Measurements from ENCODE around the gene BPIFB4.
"Not testable (repeated sequence)": the region's sequence is repeated elsewhere in the genome, so short reads cannot be mapped to it uniquely, and the experiment has no call there.

BPIFB4 gene

DNA sequence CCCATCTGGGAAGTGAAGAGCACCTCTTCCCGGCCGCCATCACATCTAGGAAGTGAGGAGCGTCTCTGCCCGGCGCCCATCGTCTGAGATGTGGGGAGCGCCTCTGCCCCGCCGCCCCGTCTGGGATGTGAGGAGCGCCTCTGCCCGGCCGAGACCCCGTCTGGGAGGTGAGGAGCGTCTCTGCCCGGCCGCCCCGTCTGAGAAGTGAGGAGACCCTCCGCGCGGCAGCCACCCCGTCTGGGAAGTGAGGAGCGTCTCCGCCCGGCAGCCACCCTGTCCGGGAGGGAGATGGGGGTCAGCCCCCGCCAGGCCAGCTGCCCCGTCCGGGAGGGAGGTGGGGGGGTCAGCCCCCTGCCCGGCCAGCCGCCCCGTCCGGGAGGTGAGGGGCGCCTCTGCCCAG lies 36.1 kb downstream of the BPIFB4 start:
- not testable (repeated sequence) for H3K4me3 ChIP-seq (ENCODE audit: low read depth, low read length)

DNA sequence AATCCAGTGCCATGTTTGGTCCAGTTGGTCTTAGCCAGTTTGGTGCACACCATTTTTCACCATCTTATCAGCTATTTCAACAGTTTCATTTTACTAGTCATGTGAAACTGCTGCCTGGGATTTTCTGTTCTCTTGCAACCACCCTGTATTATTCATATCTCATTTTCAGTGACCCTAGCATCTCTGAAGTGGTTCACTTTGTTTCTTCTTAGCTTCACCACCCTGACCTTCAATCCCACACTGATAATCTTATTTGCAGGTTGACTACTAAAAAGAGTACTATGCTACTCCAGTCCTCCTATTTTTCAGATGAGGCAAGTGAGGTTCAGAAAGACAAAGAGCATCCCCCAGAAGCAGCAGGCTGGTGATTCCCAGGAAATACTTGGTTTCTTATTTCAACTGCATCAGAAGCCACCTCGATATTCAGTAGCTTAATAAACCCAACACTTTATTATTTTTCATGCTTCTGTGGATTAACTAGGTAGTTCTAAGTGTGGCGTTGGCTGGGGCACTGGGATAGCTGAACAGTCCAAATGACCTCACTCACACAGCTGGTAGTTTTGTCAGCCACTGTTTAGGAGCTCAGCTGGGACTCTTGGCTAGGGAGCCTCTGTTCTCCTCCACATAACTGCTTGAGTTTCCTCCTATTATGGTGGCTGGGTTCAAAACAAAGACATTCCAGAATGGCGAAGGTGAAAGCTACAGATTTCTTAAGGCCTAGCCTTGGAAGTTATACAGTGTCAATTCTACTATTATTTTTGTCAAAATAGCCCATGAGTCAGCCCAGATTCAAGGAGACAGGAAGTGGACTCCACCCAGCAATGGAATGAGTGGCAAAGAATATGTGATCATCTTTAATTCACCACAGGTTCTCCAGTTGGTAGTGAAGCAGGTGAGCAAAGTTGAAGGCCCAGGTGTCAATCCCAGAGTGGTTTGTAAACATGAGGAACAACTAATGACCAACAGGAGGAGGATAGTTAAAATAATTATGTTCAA lies 40.6 kb downstream of the BPIFB4 start:
- H3K4me3 ChIP-seq (ENCODE audit: low read depth, low read length), result no peak overlapping the region

DNA sequence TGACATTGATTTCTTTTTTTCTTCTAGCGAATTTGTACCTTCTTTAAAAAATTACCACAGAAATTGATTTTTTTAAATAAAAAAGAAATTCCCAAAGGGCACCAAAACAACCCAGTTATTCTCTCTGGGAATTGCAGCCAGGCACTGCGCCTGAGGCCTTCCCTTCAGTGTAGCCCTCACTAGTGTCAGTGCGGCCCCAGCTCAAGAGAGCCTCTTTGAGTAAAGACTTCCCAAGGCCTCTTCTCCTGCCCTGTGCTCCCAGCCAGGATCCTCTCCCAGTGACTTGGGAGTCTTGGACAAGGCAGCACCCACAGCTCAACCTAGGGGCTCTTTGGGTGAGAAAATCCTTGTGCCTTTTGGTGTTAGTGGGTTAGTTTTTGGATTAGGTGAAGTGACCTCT lies 41.5 kb downstream of the BPIFB4 start:
- no peak overlapping the region for H3K4me3 ChIP-seq (ENCODE audit: low read depth, low read length)

DNA sequence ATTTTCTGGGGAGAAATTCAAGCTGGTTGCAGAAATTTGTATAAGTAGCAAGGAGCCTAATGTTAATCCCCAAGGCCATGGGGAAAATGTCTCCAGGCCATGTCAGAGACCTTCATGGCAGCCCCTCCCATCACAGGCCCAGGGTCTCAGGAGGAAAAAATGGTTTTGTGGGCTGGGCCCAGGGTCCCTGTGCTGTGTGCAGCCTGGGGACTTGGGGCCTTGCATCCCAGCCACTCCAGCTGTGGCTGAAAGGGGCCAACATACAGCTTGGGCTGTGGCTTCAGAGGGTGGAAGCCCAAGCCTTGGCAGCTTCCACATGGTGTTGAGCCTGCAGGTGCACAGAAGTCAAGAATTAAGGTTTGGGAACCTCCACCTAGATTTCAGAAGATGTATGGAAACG lies 42.9 kb downstream of the BPIFB4 start:
- H3K4me3 ChIP-seq (ENCODE audit: low read depth, low read length), result not testable (repeated sequence)

DNA sequence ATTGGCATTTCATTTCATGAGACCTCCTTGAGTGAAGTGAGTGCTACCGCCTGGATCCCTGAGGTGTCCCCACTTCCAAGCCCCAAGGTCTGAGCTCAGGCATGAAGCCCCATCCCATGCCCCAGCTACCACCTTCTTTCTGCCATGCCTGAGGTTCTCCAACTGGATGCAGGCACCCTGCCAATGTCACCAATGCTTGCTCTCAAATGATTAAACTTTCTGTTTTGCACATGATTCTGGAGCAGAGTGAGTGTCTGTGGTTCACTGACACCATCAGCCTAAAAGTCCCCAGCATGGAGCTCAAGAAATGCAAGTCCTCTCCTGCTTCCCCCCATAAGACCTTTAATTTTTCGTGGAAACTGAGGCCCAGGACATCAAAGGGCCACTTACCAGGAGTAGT lies 44.8 kb downstream of the BPIFB4 start:
- H3K4me3 ChIP-seq (ENCODE audit: low read depth, low read length), result no peak overlapping the region

DNA sequence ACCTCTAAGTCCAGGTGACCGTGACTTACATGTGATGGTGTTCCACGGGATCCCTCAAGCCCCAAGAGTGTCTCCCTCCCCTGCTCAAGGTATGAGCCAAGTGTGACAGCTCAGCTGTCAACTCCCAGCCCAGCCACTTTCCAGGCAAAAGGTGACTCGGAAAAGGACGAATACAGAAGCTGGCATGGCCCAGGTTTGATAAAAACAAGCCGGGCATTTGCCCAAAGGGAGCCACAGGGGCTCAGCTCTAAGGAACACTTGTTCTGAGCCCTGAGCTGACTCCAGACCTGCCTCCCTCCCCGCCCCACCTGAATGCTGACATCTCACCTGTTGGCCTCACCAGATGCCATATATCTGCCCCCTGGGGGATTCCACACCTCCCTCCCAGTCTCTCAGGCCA lies 45.6 kb downstream of the BPIFB4 start:
- no peak overlapping the region for H3K4me3 ChIP-seq (ENCODE audit: low read depth, low read length)

DNA sequence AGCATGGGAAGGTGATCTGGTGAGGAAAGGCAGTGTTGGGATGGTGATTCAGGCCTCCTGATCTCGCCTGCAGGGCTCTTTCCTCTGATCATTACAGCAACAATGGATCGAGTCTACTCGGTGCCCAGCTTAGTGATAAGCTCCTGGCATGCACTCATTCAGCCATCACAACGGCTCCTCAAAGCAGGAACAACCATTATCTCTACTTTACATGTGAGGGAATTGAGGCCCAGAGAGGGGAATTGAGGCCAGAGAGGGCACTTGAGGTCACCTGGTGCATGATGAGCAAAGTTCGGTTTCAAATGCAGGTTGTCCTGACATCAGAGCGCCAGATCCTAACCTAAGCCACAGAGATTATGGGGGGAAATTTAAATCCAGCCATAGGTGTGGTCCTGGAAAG lies 46.5 kb downstream of the BPIFB4 start:
- no peak overlapping the region for H3K4me3 ChIP-seq (ENCODE audit: low read depth, low read length)

DNA sequence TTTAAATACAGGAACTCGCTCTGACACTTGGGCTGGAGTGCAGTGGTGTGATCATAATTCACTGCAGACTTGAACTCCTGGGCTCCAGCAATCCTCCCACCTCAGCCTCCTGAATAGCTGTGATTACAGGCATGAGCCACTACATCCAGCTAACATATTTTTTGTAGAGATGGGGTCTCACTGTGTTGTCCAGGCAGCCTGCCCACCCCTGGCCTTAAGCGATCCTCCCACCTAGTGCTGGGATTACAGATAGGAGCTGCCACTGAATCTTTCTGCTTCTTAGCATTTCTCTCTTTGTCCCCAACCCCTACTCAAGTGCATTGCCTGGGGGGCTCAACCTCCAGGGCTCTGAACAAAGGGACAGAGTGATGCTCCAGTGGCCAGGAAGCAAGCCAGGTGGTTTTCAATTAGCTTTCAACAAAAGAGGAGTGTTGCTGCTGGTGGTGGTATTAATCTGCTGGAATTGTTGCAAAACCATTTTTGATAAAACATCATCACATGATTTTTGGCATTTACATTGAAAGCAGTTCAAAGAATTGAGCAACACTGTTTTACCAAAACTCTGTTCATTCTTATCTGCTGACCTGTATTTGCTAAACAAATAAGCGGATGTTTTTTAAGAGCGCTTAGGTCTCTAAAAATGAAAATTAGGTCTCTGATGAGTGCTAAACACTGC lies 48.1 kb downstream of the BPIFB4 start:
- no peak overlapping the region for H3K4me3 ChIP-seq (ENCODE audit: low read depth, low read length)

DNA sequence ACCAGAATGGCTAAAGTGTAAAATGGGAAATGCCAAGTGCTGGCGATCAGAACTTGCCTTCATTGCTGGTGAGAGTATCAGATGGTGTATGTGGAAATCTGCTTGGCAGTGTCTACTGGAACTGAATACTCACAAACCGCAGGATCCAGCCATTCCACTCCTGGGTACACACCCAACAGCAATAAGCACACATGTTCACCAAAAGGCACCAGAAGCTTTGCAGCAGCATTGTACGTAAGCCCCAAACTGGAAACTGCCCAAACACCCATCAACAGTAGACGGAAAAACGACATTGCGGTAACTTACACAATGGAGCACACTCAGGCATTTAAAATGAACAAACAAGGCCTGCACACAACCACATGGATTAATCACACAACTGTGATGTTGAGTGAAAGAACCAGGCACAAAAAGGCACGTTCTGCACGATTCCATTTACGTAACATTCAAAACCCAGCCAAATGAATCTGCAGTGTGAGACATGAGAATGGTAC lies 51.2 kb downstream of the BPIFB4 start:
- no peak overlapping the region for H3K4me3 ChIP-seq (ENCODE audit: low read depth, low read length)

DNA sequence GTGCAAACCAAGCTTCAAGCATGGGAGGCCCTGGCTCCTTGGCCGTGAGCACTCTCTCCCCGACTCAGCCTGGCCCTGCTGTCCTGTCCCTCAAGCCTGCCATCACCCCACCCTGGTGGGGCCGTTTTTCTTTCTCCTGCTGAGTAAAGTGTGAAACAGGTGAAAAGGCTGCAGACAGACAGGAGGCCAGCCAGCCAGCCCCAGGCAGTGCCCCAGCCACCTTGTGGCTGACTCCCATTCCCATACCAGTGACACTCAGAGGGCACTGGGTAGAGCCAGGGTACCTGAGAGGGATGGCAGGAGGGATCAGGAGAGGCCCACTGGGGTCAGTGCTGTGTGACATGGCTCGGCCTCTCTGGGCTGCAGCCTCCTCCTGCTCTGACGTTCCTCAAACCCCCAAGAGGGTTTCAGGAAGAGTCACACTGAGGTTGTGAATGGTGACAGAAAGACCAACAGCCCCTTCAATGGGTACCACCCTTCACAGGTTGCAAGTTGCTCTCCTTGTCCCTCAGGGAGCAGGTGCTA lies 52.6 kb downstream of the BPIFB4 start:
- H3K4me3 ChIP-seq (ENCODE audit: low read depth, low read length), result no peak overlapping the region

DNA sequence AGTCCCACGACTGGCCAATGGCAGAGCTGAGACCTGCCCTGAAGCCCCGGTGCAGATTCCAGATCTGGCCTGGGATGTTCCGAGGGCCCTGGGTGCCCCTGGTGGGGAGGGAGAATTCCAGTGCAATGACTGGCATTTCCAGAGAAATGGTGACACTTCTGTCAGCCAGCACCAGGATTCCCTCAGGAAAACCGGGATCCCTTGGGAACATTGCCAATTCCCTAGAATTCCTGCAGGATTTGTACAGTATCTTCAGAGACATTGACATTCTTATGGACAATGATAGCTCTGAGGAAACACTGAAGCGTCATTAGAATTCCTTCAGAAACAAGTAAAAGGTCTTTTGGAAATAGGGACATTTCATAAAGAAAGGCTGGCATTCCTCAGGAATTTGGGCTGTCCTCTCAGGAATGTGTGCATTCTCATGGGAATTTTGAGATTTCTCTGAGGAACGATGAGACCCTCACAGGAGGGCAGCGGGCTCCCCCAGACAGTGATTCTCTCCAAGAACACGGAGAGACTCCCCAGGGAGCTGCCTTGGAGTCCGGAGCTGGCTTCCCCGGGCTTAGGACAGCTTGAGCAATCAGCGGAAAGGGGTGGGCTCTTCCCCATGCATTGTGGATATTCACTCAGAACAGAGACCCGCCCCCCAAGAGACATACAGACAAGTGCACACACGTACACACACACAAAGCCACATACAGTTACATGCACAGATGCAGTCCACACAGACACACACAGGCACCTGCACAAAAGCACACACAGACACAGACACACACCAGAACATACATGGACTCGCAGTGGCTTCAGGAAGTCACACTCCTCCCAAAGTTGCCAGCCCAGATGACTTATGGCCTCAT lies 53.3 kb downstream of the BPIFB4 start:
- H3K4me3 ChIP-seq (ENCODE audit: low read depth, low read length), result no peak overlapping the region

DNA sequence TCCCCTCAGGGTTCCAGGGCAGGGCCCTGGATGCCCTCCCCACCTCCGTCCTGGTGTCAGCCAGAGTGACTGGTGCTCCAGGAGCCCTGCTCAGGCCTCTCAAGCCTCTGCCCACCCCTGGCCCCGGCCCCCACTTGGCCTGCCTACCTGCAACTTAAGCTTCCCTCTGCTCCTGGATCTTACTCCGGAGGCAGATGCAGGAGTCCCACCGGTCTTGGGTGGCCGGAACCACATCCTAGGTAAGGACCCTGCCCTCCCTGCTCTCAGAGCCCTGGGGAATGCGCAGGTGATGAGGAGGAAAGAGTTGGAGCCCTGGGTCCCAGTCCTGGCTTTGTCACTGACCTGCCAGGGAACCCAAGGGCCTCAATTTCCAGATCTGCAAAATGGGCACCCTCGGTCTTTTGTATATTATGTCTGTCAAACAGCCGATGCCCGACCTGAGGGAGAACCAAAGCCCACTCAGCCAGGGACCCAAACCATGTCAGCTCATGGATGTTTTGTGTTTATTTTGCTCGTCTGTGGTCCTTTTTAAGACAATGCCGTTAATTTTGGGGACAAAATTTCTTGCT lies 54.0 kb downstream of the BPIFB4 start:
- H3K4me3 ChIP-seq (ENCODE audit: low read depth, low read length), result no peak overlapping the region

DNA sequence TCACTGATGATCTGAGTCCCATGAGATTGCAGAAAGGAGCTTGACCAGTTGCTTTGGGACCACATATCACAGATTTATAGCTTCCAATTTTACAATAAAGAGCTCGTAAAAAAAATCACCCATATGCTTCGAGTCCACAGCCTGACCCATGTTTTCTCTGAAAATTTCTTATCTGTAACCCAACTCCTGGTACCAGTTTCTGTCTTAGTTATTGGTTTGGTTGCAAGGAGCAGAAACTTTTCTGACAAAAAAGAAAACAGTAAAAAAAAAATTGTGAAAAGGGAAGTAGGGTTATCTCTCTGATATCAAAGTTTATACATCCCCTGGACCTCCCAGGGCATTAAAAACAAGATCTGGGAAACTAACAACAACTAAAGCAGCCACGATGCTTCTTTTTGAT lies 57.8 kb downstream of the BPIFB4 start:
- no peak overlapping the region for H3K4me3 ChIP-seq (ENCODE audit: low read depth, low read length)

DNA sequence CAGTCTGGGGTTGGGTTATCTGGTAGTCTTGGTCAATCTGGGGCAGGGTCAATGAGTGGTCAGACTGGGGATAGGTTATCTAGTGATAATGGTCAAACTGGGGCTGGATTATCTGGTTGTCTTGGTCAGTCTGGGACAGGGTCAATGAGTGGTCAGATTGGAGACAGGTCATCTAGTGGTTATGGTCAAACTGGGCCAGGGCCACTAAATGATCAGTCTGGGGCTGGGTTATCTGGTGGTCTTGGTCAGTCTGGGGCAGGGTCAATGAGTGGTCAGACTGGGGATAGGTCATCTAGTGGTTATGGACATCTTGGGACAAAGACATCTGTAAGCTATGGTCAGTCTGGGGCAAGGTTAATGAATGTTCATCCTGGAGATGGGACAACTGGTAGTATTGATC lies 60.0 kb downstream of the BPIFB4 start:
- no peak overlapping the region for H3K4me3 ChIP-seq (ENCODE audit: low read depth, low read length)

DNA sequence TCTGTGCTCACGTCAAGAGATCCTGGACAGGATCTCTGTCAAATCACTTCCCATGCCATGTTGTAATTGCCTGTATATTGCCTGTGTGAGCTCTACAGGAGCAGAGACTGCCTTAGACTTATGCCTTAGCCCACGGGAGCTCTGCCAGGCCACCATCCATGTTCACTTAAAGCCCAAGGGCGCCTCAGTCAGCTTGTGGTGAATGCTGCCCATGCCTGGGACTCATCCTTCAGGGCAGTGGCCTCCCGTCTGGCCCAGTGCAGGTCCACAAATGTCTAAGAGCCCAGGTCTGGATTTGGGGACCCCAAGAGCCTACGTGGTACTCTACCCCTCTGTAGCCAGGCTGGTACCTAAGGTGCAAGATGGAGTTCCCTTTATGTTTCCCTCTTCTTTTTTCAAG lies 66.1 kb downstream of the BPIFB4 start:
- H3K4me3 ChIP-seq (ENCODE audit: low read depth, low read length), result no peak overlapping the region

DNA sequence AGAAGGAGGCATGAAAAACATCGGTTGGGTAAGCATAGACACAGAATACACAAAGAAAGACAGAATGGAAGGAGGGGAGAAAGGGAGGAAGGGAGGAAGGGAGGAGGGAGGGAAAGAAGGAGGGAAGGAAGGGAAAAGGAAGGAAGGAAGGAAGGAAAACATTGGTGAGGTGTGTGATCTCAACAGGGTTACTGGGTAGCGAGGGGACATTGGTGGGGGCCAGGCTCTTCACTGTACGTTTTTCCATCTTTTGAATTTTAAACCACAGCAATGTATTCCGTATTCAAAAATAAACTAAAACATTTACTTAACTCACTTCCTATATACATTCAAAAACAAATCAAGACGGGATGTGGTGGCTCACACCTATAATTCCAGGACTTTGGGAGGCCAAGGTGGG lies 67.9 kb downstream of the BPIFB4 start:
- no peak overlapping the region for H3K4me3 ChIP-seq (ENCODE audit: low read depth, low read length)

DNA sequence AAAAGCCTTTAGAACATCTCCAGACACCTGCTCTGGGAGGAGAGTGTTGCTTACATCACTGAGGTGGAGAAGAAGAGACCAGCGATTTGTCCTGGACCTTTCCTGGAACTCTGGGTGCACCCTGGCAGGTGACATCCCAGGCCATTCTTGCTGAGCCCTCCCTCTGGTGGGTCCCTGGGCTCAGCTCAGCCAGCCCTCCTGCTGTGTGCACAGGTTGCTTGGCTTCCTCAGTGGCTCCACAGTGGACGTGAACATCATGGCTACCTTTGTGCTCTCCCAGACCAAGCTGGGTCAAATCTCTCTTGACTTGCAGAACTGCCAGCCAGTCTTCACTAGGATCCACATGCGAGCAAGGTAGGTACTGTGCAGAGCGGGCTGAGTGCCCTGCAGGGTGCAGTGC lies 68.6 kb downstream of the BPIFB4 start:
- H3K4me3 ChIP-seq (ENCODE audit: low read depth, low read length), result no peak overlapping the region

DNA sequence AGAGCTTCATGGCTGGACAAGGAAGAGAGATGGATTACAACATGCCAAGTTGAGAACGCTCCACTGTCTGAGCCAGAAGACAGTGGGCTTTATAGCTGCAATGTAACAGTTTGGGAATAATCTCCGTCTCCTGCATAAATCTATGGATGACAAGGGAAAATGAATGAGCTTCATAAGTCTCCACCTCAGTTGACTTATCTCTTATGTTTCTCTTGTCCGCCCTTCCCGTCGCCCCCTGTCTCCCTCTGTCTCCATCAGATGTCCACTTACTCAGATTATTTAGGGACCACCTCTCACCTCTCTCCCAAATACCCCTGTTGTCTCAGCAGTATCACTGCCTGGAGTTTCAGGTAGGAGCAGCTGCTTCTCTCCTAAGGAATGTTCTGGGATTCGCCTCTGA lies 74.8 kb downstream of the BPIFB4 start:
- H3K4me3 ChIP-seq (ENCODE audit: low read depth, low read length), result no peak overlapping the region

DNA sequence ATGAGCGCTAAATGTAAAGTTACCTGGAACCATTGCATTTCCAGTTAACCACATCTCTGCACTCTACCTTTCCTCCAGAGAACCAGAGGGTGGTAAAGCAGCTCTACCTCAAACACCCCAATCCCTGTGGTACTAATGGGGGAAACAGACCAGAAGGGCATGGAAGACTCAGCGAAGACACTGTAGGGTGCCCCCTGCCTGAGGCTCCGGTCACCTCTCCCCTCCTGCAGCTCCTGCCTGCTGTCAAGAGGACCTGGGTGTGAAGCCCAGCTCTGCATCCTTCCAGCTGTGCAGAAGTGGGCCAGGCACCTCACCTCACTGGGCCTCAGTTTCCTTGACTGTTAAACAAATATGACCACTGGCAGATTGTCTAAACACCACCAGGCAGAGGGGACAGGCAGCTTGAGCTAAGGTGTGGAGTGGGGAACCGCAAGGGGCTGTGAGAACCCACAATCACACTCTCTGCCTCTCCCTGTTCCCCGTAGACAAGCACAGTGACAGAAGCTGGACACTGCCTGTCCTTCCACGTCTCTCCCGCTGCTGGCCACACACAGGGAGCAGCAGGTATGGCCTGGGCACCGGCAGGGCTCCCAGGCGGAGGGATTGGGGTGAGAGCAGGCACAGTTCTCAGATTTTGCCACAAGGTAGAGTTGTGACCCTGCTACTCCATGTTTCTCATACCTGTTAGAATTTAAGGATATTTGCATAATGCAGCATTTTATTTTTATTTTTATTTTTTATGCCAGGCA lies 79.4 kb downstream of the BPIFB4 start:
- no peak overlapping the region for H3K4me3 ChIP-seq (ENCODE audit: low read depth, low read length)

DNA sequence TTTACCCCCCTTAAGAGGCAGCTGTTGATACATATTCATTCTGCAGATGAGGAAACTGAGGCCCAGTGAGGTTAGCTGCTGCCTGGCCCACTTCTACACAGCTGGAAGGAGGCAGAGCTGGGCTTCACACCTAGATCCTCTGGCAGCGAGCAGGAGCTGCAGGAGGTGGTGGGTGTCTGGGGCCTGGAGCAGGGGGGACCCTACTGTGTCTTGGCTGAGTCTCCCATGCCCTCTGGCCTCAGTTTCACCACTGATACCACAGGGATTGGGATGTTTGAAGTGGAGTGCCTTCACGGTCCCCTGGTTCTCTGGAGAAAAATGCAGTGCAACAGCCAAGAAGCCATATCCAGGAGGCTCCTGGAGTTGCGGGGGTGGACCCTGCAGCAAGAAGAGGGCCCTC lies 80.3 kb downstream of the BPIFB4 start:
- no peak overlapping the region for H3K4me3 ChIP-seq (ENCODE audit: low read depth, low read length)
